Bone marrow (tissue), 2 donors: ENCODE results near the gene RFNG.

Experiments
- DNase-seq, 2 donors: peaks; one replicate each; lab custom pipeline; 2025; lab: John Stamatoyannopoulos, UW

RFNG gene

DNA sequence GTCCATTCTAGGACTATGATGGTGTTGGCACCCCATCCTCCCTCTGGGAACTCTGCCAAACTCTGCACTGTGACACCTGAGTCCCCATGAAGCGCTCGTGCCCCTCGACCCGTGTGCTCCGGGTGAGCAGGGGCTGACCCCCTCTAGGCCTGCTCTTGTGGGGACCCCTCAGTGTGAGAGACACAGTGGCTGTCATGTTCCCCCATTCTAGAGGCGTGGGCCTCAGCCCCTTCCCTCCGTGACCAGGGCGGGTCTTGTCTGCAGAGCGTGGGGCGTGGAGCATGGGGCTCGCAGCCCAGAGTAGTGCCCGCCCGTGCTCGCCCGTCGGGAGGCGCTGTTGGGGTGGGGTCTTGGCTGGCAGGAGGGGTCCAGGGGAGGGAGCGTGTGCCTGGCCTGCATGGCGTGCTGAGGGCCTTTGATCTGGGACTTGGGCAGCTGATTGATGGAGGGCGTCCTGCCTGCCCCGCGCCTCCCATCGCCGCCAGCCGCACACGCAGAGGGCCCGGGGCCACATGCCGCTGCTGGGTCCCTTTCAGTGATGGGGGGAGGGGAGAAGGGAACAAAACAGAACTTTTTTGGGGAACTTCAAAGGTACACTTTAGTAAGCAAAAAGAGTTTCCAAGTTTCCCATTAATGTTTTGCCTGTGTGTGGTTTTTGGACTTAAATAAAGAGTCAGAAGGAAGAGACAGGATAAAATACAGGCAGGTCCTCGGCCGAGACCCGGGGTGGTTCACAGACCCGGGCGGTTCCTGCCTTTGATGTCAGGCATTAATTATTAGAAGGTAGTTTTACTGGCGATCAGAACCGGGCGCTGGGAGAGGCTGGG lies 51.4 kb downstream of the RFNG start:
- DNase-seq: no peak

DNA sequence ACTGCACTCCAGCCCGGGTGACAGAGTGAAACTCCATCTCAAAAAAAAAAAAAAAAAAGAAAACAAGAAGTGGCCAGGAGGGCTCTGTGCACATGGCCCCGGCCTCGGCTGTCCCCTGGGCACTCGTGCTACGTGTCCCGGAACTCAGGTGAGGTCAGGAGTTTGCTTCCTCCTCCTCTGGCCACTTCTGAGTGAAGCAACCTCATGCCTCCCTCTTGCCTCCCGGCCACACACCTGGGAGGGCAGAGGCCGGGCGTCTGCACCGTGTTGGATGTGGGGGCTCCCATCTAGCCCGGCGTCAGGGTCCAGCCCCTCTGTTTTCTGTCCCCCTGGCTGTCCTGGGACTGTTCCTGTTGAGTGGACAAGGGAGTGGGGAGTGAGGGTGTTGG lies 52.0 kb downstream of the RFNG start:
- no peak for DNase-seq

DNA sequence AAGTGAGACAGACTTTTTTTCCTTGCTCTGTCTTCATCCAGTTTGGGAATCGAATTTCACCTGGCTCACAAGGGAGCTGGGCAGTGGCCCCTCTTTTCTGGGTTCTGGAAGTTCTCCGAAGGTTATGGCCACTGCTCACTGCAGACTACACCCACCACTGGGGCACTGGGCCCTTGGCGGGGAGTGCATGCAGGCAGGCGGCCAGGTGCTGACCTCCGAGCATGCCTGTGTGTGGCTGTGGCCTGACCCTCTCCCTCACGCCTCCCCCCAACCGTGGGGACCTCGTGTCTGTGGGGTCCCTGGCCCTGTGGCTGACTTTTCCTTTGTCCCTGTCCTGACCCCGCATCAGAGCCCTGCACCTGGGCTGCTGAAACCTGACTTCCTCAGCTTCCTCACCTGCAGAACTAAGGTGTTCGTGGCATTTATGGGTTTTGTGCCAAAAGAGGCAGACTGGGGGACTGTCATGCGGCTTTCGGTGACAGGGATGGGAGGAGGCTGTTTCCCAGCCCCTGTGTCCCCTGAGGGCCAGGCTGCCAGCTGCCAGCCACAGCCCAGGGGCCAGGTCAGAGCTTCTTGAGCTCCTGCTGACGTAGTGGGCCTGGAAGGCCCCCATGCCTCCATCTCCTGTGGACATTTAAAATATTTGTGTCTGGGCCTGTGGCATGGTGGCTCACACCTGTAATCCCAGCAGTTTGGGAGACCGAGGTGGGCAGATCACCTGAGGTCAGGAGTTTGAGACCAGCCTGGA lies 52.7 kb downstream of the RFNG start:
- no peak for DNase-seq

DNA sequence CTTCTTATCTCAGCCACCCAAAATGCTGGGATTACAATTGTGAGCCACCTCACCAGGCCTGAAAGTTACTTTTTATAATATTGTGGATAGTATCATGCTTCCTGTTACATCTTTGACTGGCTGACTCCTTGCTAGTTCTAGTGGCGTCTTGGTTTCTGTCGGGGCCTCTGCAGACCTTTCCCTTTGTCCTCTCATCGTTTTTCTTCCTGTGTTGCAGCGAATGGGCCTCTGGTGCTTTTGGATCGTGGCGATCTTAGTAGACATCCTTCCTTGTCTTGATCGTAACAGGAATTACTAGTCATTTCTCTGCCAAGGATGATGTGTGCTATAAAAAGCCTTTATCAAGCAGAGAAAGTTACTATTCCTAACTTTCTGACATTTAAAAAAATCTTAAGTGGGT lies 53.4 kb downstream of the RFNG start:
- DNase-seq: no peak
